NCI-H446 treated with DMSO at 0.1 percent for 48 hours (cell line): ENCODE results near the gene ERBB4.
A peak's percentile ranks its signal among the peaks of the same experiment; 100 is the strongest.

Experiments
- DNase-seq: peaks from one replicate; lab custom pipeline; 2025; lab: John Stamatoyannopoulos, UW

ERBB4 gene

GRCh38 chr2:211930331-211930730 is 608.3 kb downstream of the ERBB4 start:
- DNase-seq, result no peak

GRCh38 chr2:211928201-211928600 is 610.4 kb downstream of the ERBB4 start:
- no peak for DNase-seq

- no peak for DNase-seq
These were observed 615.6 kb downstream of the ERBB4 start for GRCh38 chr2:211923019-211923418.

- no peak for DNase-seq
These were observed 634.6 kb downstream of the ERBB4 start for GRCh38 chr2:211903961-211904360.

GRCh38 chr2:211901226-211901846 is 637.3 kb downstream of the ERBB4 start:
- DNase-seq, result no peak

- no peak for DNase-seq
These were observed 638.1 kb downstream of the ERBB4 start for GRCh38 chr2:211900518-211900917.

GRCh38 chr2:211900000-211900399 is 638.6 kb downstream of the ERBB4 start:
- peak; percentile 16 for DNase-seq

GRCh38 chr2:211898702-211899101 is 639.9 kb downstream of the ERBB4 start:
- no peak for DNase-seq

- DNase-seq, result no peak
These were observed 657.2 kb downstream of the ERBB4 start for GRCh38 chr2:211881449-211881848.

- DNase-seq, result no peak
These were observed 659.3 kb downstream of the ERBB4 start for GRCh38 chr2:211879323-211879722.

GRCh38 chr2:211877061-211877460 is 661.5 kb downstream of the ERBB4 start:
- DNase-seq, result no peak

- no peak for DNase-seq
These were observed 663.1 kb downstream of the ERBB4 start for GRCh38 chr2:211875488-211875887.

GRCh38 chr2:211868996-211869533 is 669.5 kb downstream of the ERBB4 start:
- DNase-seq, result no peak

- peak; percentile 16 for DNase-seq
These were observed 670.7 kb downstream of the ERBB4 start for GRCh38 chr2:211867845-211868451.

- no peak for DNase-seq
These were observed 674.3 kb downstream of the ERBB4 start for GRCh38 chr2:211864328-211864727.

GRCh38 chr2:211860224-211860623 is 678.4 kb downstream of the ERBB4 start:
- no peak for DNase-seq

- no peak for DNase-seq
These were observed 683.8 kb downstream of the ERBB4 start for GRCh38 chr2:211854832-211855231.

GRCh38 chr2:211846714-211847113 is 691.9 kb downstream of the ERBB4 start:
- DNase-seq, result no peak

- no peak for DNase-seq
These were observed 692.6 kb downstream of the ERBB4 start for GRCh38 chr2:211846036-211846400.

GRCh38 chr2:211845338-211846035 is 693.1 kb downstream of the ERBB4 start:
- DNase-seq, result no peak

GRCh38 chr2:211837706-211838105 is 700.9 kb downstream of the ERBB4 start:
- DNase-seq, result no peak

- DNase-seq, result no peak
These were observed 701.4 kb downstream of the ERBB4 start for GRCh38 chr2:211837206-211837605.

GRCh38 chr2:211836409-211836808 is 702.2 kb downstream of the ERBB4 start:
- no peak for DNase-seq
